GM21515 (cell line): ENCODE data around the gene ADD3.
"Not testable (repeated sequence)": the region's sequence is repeated elsewhere in the genome, so short reads cannot be mapped to it uniquely, and the experiment has no call there.

Experiments used
- ATAC-seq: cut with Tn5 transposase; IDR thresholded peaks from one replicate; pipeline ENCODE4 v1.9.1; 2021; ENCODE audit not compliant: unreplicated experiment

Gene ADD3

GRCh38 chr10:110032801-110033700 is 25.3 kb downstream of the ADD3 start:
- ATAC-seq = no peak

DNA sequence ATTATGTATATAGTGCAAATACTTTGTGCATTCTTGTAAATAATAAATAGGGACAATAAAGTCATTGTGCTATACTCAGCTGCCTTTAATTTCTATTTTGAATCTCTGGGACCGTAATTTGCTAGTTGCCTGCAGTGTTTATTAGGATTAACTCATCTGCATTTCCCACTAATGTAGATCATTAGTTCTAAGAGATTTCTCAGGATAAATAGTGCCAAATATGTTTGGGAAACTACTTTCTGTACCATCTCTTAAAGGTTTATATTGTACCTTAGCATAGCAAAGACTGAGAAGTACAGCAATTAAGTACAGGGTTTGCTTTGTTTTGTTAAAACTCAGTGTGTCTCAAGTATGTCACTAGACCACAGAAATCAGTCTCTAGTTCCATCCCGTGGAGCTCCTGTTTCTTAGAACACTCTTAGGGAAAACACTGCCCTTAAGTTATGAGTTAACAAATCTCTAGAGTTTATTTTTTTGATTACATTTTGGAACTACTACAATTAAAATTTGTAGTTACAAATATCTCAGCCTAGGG is 26.0 kb downstream of the ADD3 start:
- no peak for ATAC-seq

GRCh38 chr10:110034596-110034995 is 26.8 kb downstream of the ADD3 start:
- no peak for ATAC-seq

DNA sequence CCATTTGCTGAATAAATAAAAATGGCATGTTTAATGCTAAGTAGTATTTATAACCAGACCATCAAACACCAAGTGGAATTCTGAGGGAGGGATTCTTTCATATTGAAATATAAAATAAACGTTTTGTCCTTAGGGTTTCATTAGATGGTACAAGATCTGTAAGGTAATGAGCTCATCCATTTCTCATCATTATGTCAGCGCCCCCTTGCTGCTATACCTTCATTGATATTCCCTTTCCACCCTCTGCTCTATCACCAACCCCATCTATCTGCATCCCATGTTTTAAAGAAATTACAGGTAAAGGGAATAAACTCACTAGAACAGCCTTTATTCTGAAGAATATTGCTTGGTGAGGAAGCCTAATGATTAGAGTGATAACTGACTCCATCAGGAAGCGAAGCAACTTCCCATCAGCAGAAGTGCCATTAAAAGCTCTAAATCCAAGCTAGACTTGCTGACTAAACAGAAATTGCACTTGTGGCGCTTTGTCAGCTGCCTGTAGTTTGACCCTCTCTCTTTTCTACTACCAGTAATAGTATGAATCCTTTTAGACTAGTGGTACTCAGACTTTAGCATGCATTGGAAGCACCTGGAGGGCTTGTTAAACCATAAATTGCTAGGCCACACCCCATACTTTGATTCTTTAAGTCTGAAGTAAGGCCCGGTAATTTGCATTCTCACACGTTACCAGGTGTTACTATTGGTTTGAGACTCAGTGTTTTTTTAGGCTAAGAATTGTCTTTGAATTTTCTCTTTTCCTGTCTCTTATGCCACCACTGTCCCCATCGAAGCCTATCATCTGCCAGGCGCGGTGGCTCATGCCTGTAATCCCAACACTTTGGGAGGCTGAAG is 27.5 kb downstream of the ADD3 start:
- no peak for ATAC-seq

DNA sequence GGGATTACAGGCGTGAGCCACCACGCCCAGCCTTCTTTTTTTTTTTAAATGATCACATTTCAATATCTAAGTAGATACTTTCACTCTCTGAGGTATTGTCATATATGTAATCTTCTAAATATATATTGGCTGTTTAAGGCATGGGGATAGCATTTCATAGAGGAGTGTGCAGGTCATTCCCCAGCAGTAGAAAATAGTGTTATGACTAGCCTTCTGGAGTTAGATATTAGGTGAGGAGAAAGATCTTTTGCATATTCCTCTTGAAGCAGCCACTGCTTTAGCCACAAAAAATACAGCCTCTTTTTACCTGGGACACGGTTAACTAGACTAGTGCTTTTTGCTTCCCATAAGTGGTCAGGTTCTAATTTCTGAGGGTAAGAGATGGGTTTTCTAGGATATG is 28.9 kb downstream of the ADD3 start:
- ATAC-seq = peak; percentile 73

GRCh38 chr10:110039254-110039653 is 31.5 kb downstream of the ADD3 start:
- ATAC-seq = no peak

DNA sequence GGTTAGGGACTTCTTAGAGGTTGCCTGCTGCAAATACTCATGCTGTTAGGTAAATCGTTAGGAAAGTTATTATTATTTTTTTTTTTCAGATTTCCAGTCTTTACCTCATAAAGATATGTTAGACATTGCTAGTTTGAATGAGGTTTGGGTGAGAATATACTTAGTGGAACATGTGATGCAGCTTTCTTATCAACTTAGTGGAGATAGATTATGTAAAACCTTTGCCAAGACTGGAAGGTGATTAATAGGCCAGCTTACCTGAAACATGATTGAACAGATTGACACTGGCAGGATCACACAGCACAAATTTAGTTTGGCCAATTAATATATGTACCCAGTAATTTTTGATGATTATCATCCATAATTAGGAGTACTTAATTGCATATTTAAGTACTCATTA is 32.3 kb downstream of the ADD3 start:
- no peak for ATAC-seq

DNA sequence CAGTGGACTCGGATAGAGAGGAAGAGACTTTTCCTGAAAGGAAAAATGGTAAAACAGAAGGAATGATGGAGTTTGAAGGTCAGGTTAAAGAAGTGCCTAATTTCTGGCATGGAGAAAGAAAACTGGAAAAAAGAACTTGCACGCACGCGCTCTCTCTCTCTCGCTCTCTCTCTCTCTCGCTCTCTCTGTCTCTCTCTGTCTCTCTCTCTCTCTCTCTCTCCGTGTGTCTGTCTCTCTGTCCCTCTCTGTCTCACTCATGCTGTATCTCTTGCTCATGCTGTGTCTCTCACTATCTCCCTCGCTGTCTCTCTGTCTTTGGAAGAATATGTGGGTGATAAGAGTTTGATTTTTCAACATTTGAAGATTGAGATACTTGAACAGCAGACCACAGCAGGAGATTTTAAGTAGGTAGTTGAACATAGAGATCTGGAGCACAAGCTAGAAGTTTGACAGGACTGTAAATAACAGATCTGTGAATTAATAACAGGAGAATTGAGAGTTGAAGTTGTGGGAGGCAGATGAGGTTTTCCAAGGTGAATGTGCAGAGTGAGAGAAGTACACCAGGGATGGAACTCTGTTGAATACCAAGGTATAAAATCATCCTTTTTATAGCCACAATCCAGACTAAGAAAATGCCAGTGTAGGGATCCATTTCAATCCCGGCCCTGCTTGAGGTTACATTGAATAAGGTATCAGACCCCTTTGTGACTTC is 33.1 kb downstream of the ADD3 start:
- no peak for ATAC-seq

DNA sequence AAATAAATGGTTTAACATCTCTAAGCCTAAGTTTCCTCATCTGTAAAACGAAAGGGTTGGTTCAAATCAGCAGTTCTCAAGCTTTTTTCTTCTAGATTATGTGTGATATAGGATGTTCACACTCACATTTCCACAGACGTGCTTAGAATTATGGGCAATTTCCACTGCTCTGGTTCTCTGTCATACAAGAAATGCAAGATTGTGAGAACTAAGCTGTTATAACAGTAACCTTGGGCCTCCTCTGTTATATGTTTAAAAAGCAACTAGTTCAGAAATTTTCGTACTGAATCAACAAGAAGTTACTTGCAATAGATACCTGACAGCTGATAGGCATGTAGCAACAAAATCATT is 33.7 kb downstream of the ADD3 start:
- ATAC-seq = no peak

DNA sequence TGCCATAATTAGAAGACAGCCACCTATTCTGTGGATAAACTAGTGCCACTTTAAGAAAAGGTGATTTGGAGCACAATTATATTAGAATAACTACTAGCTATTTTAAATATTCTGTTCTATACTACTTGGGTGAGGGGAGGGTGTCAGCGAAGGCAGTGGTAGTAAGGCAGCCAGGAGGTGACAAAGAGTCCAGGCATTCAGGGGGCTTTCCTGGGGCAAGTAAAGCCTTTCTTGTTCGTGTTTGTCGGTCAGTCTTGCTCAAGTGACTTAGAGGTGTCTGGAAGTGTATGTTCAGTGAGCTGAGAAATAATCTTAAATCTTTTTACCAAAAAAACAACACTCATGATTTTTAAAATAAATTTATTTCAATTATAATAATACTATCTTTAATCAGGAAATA is 34.4 kb downstream of the ADD3 start:
- no peak for ATAC-seq

DNA sequence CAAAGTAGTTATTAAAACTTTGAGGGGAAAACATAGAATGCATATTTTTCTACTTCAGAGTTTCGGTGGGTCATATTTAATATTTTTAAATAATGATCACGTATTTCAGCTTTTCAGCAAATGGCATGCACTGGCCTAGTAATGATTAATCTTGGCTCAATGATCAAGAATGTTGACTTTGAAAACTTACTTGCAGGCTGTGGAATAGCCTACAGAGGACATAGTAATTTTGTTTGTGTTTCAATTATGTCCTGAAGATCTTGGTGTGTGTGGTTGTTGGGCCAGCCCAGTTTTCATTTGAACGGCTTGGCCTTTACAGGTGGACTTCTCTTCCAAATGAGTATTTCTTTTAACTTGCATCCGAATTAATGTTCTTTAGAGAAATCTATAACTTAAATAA is 35.1 kb downstream of the ADD3 start:
- ATAC-seq = no peak

DNA sequence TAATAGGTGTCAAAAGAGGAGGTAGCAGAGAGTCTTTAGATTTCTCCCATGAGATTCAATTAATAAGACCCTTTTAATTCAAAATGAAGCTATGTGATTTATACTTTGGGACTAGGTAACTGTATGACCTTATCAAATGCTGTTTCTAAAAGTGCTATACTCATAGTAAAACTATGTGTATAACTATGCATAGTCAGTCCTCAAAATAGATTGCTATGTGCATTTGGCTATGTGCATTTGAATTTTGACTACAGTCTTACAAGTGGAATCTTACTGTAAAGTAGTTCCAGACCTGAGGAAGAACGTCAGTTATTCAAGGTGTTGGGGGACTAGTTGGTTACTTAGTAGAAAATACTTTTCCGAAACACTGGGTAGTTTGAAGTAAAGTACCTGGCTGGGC is 36.9 kb downstream of the ADD3 start:
- ATAC-seq = no peak

- no peak for ATAC-seq
Measured at GRCh38 chr10:110045772-110046171, 38.0 kb downstream of the ADD3 start.

DNA sequence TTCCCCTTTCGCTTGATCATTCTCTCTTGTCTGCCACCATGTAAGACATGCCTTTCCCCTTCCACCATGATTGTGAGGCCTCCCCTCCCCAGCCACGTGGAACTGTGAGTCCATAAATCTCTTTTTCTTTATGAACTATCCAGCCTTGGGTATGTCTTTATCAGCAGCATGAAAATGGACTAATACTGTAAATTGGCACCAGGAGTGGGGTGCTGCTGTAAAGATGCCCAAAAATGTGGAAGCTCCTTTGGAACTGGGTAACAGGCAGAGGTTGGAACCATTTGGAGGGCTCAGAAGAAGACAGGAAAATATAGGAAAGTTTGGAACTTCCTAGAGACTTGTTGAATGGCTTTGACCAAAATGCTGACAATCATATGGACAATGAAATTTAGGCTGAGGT is 40.4 kb downstream of the ADD3 start:
- ATAC-seq = not testable (repeated sequence)

DNA sequence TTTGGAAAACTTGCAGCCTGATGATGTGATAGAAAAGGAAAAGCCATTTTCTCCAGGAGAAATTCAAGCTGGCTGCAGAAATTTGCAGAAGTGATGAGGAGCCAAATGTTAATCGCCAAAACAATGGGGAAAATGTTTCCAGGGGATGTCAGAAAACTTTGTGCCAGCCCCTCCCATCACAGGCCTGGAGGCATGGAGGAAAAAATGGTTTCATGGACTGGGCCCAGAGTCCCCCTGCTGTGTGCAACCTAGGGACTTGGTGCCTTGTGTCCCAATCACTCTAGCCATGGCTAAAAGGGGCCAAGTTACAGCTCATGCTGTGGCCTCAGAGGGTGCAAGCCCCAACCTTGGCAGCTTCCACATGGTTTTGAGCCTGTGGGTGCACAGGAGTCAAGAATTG is 41.0 kb downstream of the ADD3 start:
- ATAC-seq = no peak

GRCh38 chr10:110049889-110050591 is 42.3 kb downstream of the ADD3 start:
- not testable (repeated sequence) for ATAC-seq

DNA sequence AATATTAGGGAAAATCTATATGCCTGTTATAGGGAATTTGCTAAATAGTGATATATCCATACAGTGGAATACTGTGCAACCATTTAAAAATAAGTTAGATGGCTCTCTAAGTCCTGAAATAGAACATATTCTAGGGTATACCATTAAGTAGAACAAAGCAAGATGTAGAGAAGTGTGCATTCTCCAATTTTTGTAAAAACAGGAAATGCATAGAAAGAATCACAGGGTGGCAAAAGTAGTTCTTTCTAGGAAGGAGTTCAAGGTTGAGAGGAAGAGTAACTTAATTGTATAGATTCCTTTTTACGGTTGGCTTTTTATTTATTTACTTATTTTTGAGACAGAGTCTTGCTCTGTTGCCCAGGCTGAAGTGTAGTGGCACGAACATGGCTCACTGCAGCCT is 43.7 kb downstream of the ADD3 start:
- ATAC-seq = no peak

DNA sequence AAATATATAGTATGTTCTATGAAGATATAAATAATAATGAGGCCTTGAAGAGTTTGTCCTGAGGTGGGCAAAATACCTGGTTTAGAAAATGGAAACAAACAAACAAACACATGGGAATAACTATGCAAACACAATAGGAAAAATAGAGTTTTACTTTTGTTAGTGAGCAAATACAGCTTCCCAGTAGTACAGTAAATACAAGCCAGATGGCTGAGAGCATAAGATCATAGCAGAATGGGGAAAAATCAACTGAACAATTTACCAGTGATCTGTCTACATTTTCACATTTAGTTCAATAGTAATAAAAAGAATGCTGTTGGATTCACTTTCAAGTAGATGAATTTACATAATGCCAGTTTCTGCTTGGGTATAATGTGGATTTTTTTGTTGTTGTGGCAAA is 45.1 kb downstream of the ADD3 start:
- no peak for ATAC-seq

DNA sequence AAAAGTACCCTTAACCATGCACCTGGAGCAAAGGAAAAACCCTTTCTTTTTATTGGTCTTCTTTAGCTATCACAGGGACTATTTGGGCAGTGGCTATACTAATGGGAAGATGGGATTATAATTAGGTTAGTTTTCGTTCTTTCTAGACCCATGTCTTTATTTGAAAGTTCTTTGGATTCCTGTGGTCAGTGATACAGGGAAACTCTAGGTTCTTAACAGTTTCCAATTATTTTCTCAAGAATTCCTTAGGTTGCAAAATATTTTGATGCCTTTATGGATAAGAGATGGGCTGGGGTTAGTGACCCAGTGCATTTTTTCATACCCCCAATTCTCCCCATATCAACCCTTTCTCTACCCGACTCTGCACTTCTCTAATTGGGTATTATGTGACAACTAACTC is 49.0 kb downstream of the ADD3 start:
- no peak for ATAC-seq

- no peak for ATAC-seq
Measured at GRCh38 chr10:110057456-110057855, 49.7 kb downstream of the ADD3 start.

- no peak for ATAC-seq
Measured at GRCh38 chr10:110058212-110058611, 50.4 kb downstream of the ADD3 start.
